AG08395 (cell line): ENCODE measurements around the gene CNDP2.

ENCODE experiments used
- DNase-seq: peaks from one replicate; pipeline ENCODE4 v3.0.0; 2012; ENCODE audit warnings: mixed read lengths, low spot score

Gene CNDP2

DNA sequence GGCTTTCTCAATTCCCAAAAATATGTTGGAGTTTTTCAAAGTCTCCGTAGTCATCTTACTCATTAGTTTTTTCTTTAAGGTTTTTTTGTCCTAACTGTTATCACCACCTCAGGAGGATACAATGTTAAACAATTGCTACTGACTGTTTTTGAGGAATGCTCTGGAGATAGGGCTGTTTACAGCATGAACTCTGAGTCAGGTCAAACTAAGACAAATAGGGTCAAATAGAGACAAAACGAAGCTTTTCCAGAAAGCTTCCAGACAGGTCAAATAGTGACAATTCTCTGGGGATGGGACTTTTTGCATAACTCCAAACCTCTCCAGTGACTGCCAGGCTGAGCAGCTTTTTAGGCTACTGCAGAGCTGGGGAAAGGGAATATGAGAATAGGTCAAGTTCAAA lies 23.9 kb upstream of the CNDP2 start:
- no peak for DNase-seq

DNA sequence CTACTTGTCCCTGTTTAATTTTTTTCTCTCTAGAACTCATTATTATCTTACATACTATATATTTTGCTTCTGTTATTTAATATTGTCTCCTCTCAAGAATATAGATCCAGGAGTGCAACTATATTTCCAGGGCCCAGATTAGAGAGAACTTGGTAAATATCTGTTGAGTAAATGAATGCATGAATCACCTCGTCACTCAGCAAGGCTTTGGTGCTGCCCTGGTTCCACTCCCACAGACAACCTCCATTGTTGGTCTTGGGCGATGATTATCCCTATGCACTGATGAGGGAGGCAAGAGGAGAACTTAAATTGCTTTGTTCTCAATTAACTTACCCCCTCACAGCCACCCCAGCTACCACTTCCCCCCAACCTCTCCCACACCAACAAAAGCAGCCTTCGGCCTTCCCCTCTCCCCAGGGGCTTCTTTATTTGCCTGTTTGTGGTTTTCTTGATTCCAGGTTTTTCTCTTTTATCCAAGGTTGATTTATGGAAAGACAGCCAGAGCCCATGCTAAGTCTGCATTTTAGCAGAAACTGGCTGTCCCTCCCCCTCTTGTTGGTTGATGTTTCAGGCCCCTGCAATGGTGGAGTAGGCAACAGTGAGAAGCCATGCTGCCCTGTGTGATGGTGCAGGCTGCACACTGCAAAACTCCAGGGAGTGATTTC lies 22.1 kb upstream of the CNDP2 start:
- no peak for DNase-seq

DNA sequence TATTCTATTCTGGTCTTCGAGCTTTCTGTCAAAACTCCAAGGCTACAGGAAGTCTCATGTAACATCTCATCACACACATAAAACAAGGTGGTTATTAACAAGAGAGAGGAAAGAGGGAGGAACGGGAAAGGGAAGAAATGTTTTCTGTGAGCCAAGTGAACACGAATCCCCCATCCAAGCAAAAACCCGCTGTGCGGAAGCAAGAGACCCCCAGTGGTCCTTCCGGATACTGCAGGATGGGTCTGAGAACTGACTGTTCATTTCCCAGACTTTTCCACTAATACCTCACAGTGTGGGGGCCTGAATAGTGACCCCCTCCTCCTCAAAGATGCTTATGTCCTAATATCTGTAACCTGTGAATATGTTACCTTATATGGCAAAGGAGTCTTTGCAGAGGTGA lies 20.0 kb upstream of the CNDP2 start:
- DNase-seq, result peak; percentile 39

DNA sequence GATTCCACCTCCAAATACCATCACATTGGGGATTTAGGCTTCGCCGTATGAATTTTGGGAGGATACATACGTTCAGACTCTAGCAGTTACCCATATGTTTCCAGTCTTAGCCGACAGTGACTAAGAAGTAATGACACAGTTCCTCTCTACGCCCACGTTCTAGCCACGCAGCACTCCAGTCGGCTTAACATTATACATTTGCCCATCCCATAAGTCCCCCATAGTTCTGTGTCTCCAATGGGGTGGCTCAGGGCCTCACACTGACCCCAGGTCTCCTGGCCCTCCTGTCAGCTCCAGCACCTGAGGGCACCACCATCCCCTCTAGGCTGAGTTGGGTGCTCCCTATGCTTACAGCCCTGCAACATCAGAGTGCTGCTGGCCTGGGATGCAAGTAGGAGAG lies 18.4 kb upstream of the CNDP2 start:
- no peak for DNase-seq

DNA sequence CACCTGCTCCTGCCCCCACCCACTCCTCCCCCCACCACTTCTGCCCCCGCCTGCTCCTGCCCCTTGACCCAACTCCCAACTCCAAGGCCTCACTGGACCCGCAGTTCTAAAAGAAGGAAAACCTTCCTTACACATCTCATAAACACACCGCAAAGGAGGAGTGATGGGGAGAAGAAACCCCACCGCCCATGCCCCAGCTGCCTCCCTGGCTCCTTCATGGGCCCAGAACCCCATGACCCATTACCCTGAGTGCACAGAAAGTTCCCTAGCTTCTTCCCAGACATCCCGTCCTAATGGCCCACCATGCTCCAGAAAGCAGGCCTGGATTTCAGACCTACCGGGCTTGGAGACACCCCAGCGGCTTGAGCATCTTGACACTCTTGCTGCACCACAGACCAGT lies 17.8 kb upstream of the CNDP2 start:
- DNase-seq, result no peak

DNA sequence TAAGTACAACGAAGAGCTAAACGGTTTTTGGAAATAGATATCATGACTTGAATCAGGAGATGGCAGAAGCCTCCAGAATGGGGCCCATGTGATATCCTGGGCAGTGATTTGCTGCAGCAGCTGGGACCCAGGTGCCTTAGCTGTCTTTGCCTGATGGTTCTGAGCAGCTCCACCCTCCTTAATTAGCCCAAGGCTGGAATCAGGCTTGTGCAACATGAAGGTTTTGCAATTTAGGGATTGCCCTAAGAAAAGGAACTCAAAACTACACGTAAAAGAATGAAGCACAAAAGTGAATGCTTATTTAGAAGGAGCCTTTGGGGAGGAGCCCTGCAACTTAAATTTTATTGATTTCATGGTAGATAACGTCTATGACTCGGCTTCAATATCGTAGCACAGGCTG lies 17.3 kb upstream of the CNDP2 start:
- no peak for DNase-seq

DNA sequence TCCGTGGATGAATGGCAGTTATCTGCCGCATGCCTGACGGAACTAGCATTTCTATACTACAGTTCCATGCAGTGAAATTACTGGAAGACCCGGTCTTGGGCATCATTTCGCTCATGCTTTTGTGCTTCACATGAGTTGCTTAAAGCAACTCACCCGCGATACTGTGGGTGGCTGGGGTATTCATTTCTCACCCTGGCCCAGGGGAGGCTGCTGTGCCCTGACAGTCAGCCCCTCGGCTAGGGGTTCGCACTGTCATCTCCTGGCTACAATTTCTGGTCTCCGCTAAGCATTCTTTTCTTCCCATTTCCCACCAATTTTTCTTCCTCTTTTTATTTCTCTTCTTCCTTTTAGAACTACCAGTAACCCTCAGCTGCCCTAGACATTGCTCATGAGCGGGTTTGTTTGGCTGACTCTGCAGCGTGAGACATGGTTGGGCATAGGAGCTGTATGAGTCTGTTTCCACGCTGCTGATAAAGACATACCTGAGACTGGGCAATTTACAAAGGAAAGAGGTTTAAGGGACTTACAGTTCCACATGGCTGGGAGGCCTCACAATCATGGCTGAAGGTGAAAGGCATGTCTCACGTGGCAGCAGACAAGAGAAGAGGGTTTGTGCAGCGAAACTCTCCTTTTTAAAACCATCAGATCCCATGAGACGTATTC lies 16.5 kb upstream of the CNDP2 start:
- DNase-seq, result no peak

DNA sequence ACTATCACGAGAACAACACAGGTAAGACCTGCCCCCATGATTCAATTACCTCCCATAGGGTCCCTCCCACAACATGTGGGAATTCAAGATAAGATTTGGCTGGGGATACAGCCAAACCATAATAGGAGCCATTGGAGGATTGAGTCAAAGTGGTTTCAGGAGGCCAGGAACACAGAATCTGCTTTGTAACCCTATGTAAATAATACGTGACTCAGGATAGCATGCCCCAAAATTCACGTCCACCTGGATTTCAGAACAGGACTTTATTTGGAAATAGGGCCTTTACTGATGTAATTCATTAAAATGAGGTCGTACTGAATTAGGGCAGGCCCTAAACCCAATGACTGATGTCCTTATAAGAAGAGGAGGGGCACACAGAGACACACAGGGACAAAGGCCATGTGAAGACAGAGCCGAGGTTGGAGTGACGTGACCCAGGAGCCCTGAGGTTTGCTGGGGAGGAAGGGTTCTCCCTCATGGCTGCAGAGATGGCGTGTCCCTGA lies 16.0 kb upstream of the CNDP2 start:
- DNase-seq, result no peak

DNA sequence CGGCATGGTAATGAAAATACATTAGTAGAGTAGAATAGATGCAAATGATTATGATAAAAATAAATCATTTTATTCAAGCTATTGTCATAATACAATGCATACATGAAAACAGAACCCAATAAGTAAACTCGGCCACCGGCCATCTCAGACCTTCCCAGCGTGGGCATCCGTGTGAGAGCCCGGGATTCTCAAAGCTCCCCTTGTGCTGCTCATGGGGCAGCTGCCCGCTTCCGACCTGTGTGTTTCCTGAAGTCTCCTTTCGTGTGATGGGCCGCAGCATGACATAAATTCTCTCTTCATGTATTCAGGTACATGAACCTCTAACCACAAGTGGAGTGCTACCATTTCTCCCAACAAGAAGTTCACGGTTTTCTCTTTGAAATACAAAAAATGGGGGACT lies 13.5 kb upstream of the CNDP2 start:
- no peak for DNase-seq

DNA sequence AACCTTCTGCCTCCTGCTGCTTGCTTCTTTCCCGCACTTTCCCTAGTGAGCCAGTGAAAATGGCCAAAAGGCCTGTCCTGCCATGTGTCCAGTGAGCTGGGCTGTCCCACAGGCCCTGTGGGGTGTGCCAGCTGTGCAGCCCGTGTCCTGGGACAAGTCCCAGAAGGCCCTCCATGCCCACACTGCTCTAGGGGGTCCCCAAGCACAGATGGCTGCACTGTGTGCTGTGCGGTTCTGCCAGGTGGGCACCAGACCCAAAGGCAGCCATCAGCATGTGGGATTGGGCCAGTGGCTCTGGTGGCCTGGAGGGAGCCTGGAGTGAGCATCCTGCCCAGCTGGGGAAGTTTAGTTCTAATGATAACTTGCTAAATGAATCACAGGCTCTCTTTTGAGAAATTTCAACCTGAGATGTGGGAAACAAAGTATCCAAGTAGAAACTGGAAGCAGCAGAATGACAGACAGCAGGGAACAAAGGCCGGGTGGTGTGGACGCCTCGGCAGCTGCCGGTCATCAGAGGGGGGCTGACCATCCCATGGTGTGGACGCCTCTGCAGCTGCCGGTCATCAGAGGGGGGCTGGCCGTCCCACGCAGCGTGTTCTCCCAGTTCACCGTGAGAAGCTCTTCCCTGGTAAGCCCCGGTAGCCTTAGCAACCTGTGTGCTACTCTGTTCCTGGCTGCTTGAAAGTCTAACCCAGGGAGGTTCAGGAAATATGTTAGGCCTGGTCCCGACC lies 9.9 kb upstream of the CNDP2 start:
- DNase-seq, result no peak

DNA sequence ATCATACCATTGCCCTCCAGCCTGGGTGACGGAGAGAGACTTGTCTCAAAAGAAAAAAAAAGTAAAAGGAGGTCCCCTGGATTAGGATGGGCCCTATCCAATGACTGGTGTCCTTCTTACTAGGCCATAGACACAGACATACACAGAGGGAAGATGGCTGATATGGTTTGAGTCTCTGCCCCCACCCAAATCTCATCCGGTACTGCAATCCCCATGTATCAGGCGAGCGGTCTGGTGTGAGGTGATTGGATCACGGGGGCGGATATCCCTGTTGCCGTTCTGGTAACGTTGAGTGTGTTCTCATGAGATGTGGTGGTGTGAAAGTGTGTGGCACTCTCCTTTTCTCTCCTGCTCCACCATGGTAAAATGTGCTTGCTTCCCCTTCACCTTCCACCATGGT lies 7.8 kb upstream of the CNDP2 start:
- no peak for DNase-seq

DNA sequence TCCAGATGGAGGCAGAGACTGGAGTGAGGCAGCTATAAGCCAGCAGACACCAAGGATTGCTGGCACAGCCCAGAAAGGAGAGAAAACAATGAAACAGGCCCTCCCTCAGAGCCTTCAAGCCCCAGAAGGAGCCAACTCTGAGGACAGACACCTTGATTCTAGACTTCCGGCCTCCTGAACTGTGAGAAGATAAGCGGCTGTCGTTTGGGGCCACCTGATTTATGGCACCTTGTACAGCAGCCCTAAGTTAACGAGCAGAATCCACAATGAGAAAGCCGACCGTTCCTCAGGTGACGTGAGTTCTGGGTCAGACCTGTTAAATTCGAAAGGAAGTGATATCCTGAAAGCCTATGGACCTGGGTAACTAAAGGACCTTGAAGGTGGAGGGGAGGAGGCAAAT lies 7.3 kb upstream of the CNDP2 start:
- DNase-seq, result no peak

DNA sequence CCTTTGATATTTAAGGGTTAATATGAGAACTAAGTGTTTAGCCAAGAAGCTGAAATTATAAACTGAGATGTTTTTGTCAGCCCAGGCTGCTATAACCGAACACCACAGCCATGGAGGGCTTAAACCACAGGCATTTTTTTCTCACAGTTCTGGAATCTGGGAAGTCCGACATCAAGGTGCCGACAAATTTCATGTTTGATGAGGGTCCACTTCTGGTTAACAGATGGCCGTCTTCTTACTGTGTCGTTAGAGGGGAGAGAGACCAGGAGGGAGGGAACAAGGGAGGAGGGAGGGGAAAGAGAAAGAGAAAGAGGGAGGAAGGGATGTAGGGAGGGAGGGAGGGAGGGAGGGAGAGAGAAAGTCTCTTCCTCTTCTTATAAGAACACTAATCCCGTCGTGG lies 6.5 kb upstream of the CNDP2 start:
- peak; percentile 31 for DNase-seq

DNA sequence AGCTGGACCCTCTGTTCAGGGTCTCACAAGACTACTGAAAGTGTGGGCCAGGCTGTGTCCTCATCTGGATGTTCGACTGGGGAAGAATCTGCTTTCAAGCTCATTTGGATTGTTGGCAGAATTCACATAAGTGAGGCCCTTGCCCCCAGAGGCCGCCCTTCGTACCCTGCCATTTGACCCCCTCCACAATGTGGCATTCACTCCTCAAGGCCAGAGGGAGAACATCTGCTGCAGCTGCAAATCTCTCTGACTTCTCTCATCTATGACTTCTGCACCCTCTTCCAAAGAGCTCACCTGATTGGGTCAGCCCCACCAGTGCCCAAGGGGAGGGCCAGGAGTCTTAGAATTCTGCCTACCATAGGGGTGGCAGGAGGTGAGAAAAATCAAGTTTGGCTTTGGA lies 3.9 kb upstream of the CNDP2 start:
- no peak for DNase-seq

DNA sequence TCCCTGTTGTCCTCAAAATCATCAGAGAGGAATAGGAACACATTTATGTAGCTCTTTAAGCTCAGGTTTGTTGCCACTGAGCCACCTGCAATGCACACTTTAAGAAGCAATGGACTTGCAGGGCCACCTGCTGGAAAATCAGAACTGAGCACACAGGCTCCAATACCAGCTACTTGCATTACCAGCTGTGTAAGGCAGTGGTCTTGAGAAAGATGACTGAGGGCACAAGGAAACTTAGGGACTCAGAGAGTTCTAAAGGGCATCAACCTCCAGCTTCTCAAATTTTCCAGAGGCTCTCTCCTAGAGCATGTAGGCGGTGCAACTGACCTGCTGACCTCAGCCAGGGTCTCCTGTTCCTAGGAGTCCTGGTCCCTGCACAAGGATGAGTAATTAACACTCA lies 2.5 kb upstream of the CNDP2 start:
- DNase-seq, result peak; percentile 15

DNA sequence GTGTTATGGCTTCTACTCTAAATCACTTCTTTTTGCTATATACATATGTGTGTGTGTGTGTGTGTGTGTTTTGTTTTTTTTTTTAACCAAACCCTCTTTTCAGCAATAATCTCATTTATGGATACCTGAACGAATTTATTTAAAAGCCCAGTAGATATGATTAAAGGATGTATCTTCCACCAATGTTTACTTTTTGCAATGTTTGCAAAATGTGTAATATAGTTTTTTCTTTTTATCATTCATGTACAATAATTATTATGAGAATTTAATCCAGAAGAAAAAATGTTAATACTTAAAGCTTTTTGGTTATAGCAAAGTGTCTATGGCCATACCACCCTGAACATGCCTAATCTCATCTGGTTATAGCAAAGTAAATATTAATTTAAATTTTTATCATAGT lies 1.6 kb upstream of the CNDP2 start:
- DNase-seq, result no peak

DNA sequence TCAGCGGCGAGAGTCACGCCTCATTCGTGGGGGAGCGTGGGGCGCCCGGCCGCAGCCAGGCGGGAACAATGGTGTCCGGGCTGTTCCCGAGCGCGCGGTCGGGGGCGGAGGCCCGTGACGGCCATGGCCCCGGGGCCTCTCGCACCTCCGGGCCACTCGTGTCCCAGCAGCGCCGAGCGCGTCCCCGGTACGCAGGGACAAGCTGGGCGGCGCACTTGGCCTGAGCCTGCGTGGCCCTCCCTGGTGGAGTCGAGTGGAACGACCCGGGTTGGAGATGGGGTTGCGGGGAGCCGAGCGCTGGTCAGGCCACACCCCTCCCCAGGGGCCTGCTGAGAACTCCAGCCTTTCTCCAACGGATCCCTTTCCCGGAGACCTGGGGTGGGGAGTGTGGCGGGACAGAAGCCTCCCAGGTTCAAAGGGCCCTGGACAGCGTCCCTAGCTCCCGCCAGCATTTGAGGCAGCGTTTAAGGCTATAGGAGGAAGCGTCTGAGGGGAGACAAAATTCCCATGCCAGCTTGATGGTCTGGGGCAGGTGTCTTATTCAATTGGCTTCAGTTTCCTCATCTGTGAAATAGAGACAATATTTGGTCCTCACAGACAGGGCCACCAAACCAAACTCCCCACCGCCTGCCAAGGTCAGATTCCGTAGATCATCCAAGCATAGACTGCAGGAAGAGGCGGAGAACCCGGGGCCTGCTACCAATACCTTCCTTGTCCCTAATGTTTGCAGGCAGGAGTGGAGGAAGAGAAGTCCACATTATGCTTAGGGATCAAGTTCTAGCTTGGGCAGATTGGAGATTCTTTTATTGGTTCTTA lies 553 bp downstream of the CNDP2 start:
- peak; percentile 64 for DNase-seq

DNA sequence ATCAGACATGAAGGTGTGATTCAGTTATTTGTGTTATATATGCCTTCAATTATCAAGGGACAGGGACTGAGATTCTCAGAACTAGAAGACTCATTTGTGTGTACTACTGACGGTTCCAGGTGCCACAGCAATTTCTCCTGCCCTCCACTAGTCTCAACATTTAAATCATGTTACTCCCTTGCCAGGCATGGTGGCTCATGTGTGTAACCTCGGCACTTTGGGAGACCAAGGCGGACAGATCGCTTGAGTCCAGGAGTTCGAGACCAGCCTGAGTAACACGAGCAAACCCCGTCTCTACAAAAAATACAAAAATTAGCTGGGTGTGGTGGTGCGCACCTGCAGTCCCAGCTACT lies 1.1 kb downstream of the CNDP2 start:
- DNase-seq, result no peak

DNA sequence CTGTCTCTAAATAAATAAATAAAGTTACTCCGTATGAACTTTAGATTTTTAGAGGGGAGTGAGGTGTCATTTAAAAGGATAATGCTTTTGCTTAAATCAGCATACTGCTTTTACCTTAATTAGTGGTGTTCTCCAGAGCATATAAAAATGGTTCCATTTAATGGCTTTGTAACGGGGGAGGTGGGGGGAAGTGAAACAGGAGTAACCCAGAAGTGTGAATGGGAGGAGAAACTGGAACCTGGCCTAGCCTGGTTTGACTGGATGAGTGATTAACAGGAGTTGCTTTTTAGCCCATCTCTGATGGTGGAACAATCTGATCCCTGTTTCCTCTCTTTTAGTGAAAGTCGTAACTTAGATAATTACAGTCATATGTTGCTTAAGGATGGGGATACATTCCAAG lies 1.6 kb downstream of the CNDP2 start:
- DNase-seq, result no peak

DNA sequence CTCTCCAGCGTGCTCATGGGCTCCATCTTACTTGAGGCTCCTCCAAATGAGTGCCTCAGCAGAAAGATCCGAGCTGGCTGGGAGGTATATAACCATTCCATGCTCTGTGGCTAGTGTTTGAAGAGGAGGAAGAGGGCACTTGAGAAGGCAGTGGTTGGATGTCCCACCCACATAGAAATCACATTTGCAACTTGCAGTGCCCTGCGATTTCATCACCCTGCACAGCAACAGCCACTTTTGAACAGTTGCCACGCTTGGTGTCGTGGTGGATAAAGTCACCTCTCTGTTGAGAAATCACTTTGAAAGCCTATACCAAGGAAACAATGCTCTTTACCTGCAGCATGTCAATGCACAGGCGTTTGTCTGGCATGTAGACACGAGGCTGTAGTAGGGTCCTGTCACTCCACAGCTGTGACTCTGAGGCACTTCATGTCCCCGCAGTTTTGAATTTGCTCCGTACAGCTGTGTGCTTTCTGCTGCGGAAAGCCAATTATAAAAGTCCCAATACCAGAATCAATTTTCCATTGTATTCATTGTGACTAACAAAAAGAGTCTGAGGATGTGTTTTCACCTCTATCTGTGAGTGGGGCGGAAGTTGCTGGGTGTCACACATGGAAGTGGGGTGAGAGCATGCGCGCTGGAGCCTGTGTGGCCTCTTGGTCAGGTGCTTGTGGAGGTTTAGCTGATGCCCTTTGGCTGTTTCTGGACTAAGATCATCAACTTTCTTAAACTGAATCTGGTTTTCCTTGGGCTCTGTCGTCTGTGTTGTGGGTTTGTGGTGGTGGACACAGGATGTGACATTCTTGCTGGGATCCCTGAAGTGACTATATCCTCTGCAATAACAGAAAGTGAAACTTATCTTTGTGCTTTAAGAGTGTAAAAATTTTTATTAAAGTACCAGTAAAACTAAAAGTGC lies 2.8 kb downstream of the CNDP2 start:
- no peak for DNase-seq

DNA sequence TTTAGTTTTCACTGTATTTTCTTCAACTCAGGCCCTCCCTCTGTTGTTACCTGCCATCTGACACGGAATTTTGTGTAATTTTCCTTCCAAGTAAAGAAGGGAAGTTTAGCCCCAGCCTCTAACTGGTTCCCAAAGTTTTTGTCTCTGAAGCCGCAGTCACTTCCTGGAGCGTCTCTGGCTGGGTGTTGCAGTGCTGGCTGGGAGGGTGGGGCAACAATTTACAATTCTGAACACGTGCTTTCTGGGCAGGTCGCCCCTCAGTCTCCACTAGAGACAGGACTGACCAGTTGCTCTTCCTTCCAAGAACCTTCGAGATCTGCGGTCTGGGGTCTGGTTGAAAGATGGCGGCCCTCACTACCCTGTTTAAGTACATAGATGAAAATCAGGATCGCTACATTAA lies 3.5 kb downstream of the CNDP2 start:
- DNase-seq, result peak; percentile 19

DNA sequence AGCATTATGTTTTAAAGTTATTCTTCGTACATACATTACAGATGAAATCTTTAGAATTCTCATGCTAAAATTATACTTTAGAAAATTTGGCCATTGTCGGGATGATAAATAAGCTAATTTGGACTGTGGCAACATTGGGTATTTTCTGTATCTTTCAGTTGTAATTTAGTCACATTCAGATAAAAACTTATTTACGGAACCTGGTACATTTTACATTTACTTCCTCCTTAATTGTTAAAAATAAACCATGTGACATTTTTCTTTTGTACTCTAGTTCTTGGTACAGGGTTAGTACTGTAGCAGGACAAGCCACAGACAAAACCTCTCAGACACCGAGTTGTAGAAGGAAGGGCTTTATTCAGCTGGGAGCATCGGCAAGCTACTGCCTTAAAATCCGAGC lies 4.2 kb downstream of the CNDP2 start:
- DNase-seq, result no peak
